KG1 (cell line): Measurements from ENCODE around the gene CFAP119.
A peak's percentile ranks its signal among the peaks of the same experiment; 100 is the strongest.

ENCODE experiments used
- DNase-seq: peaks from one replicate; lab custom pipeline; 2025; lab: John Stamatoyannopoulos, UW

The CFAP119 gene

DNA sequence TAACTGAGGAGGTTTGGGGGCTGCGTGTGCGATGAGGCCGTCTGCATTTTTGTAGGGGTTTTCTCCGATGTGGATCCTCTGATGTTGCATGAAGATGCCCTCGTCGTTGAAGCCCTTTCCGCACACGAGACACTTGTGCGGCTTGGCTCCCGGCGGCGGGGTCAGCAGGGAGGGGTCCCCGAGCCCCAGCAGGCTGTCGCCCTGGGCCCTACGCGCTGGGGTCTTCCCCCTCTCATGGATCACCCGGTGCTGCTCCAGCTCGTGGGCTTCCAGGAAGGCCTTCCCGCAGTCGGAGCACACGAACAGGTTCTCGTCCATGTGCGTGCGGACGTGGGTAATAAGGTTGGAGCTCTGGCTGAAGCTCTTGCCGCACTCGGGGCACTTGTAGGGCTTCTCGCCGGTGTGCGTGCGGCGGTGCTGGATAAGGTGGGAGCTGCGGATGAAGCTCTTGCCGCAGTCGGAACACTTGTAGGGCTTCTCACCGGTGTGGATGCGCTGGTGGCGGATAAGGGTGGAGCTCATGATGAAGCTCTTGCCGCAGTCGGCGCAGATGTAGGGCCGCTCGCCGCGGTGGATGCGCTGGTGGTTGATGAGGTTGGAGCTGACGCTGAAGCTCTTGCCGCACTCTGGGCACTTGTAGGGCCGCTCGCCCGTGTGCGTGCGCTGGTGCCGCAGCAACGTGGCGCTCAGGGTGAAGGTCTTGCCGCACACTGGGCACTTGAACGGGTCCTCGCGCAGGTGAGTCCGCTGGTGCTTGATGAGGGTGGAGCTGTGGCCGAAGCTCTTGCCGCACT, 20.8 kb upstream of the CFAP119 start:
- no peak for DNase-seq

DNA sequence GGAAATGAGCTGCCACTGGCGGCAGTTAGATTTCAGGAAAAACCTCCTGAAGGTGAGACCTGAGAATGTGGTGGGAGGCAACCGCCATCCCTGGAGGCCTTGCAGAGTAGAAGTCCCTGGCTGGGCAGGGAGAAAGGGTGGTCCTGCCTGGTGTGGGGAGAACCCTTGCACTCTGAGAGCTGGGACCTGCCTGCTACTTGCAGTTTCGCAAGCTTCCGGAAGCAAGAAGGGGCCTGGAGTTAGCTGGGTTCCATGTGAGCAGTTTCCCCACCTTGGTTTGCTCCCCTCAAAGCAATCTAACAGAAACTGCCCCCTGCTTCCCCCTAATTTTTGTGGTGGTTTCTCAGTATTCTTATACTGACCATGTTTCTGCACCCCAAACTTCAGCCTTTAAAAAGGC, 18.7 kb upstream of the CFAP119 start:
- DNase-seq: no peak

DNA sequence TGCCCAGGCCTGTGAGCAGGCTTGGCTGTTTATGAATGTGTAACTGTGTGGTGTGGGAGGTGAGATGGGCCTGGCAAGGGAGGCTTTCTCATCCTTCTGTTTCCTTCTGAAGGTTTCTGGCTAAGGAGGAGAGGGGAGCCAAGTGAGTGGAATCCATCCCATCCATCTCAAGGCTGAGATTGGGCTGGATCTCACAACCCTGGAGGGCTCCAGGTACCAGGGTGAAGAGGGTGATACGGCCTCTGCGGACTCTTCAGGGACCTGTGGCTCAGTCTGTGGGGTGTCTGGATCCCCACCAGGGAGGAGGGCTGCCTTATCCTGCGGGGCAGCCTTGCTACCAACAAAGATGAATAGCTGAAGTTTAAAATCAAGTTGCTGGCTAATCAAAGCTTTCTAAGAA, 18.2 kb upstream of the CFAP119 start:
- DNase-seq: no peak

DNA sequence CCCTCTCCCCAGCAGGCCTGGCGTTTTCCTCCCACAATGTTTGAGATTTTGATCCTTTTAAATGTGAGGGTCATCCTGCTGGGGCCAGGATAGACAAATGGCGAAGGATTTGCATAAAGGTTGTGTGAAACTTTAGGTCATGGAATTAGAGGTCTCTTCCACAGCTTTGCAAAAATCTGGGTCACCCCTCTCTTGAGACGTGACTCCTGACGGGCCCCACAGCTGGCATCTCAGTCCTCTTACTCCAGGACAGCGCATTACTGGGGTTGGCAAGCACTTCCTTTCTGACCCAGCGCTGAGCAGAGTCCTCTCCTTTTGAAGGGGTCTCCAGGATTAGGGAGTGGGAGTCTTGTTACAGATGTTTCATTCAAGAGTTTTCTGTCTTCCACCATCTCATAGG, 17.7 kb upstream of the CFAP119 start:
- DNase-seq: no peak

DNA sequence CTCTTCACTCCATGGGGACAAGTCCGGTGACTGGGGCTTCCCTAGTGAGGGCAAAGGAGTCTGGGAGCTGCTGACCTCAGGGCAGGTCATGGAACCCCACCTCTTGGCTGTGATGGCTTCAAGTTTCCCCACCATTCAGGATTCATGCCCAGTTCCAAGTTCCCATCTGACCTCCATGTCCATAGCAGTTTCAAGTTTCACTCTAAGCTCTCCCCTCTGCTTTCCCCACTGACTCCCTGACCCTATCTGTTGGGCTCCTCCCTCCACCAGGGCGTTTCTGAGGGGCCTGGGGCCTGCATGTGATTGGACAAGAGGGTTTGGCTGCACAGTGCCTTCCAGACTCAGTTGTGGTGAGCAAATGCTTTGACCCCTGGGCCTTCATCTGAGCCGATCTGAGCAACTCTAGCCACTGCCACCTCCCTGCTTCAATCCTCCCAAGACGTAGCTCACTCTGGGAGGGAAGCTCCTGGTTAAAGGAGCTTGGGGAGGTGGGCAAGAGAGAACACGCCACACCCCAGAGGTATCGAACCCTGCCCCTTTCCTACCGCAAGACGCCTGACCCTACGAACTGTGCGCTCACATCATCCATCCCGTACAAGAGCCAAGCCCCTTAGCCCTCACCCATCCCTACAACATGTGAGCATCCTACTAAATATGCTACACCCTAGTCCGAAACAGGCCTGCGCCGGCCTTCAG, 16.8 kb upstream of the CFAP119 start:
- DNase-seq: no peak

DNA sequence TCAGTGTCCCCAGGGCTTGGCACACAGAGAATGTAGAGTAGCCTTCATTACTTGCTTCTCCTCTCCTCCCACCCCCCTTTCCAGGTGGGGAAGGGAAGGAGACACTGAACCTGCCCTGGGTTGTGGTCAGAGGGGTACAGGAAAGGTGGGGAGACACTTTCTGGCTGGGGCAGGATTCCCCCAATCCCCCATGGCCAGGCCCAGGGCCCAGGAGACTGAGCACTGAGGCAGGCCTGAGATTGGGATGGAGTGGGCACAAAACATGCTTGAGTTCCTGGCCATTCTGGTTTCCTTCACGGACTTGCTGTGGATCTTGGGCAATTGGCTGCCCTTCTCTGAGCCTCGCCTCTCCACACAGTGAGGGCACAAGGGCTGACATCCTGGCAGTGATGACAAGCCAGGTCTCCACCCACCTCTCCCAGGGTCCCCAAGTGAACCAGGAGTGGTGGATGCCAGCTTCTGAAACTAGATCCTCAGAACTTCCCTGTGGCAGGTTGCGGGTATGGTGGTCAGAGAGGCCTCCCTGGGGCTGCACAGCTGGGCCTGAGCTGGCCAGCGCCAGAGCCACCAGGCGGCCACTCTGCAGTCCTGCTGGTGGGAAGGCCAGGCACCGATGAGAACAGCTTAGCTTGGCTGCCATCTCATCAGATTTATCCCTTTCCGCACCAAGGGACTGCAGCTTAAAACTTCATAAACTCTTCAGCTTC, 15.9 kb upstream of the CFAP119 start:
- no peak for DNase-seq

DNA sequence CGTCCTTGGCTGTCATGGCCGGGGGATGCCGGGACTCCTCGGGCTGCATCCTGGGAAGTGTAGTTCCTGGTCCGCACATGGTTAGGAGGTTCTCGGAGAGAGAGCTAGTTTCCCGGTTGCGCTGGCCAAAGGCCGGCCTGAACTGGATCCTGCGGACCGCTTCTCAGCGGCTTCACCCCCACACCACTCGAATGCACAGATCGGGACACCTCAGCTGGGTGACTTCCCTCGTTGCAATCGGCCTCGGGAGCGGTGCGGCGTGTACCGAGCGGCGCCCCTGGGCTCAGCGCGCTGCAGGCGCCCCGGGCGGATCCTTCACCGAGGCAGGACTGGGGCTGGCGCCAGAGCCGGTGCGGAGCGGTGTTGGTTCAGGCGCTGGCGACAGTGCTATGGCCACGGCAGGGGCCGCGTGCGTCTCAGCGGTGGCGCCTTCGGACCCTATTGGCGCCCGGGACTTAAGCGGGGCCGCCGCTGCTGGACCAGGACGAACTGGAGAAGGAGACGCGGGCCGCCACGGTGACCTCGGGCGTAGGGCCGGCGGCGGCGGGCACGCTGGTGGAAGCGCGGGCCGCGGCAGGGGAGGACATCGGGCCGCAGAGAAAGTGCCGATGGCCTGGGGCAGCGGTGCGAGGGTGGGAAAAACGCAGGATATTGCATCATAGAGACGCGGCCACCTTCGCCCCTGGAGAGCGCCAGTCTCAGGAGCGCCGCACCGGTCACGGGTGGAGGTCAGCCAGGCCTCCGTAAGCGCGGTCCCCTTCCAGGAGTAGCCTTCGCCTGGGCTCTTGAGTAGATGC, 13.7 kb upstream of the CFAP119 start:
- DNase-seq: peak; percentile 49

DNA sequence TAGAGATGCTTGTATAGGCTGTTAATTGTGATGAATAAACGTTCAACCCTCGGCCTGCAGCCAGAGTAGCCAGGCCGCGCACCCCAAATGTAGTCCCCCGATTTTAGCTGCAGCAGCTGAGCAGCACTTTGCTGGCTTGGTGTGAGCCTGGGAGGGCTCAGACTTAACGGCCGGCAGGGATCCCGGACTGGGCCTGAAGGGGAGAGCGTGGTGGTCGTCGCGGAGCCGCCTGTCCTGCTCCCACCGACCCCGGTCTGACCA, 13.2 kb upstream of the CFAP119 start:
- DNase-seq: no peak

DNA sequence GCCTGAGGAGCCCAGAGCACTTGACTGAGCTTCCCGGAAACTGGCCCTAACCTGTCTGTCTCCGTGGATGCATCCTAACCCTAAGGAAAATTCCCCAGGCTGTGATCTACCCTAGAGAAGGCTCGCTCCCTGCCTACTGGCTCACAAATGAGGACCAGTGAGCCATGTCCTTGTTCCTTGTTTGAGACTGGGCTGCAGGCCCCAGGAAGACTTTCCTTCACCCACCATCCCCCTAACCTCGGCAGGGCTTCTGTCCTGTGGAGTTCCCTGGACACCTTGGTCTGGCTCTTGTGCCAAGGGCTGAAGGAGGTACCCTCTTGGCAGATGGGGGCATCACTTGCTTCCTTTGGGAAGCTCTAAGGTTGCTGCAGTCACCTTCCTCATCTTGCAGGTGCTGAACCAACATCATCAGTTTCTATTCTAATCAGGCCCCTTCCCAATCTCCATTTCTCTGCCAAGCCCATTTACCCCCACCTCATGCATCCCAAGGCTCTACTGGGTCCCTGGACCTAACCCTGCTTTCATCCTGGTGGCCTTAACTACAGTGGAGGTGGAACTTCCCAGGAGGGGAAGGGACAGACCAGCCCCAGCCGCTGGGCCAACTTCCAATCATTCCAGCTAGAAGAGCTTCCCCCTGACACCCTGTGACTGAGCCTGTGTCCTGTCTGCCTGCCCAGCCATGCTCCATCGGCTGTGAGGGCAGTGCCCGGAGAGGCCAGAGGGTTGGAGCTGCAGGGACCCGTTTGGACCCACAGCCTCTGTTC, 12.7 kb upstream of the CFAP119 start:
- no peak for DNase-seq

DNA sequence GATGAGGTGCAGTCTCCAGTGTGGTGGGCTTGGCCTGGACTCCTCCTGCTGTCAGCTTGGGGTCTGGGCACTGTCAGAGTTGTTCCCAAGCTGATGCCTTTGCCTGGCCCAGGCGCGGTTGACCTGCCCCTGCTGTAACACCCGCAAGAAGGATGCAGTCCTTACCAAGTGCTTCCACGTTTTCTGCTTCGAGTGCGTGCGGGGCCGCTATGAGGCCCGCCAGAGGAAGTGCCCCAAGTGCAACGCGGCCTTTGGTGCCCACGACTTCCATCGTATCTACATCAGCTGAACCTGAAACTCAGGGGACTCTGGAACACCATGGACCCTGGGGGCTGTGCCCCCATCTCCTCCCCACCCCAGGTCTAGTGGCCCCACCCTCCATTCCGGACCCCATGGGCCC, 12.0 kb upstream of the CFAP119 start:
- DNase-seq: no peak

DNA sequence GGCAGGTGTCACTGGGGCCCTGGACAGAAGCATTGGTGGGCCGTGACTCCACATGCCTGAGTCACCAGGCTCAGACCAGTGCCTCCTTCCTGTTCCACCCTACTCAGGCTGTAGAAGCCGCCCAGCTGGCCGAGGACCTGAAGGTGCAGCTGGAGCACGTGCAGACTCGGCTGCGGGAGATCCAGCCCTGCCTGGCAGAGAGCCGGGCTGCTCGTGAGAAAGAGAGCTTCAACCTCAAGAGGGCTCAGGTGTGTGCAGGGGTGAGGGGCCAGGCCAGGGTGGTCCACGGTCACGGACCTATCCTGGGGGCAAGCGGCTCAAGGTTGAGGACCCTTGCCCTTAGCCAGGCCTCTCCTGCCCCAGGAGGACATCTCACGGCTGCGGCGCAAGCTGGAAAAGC, 9.9 kb upstream of the CFAP119 start:
- DNase-seq: no peak

DNA sequence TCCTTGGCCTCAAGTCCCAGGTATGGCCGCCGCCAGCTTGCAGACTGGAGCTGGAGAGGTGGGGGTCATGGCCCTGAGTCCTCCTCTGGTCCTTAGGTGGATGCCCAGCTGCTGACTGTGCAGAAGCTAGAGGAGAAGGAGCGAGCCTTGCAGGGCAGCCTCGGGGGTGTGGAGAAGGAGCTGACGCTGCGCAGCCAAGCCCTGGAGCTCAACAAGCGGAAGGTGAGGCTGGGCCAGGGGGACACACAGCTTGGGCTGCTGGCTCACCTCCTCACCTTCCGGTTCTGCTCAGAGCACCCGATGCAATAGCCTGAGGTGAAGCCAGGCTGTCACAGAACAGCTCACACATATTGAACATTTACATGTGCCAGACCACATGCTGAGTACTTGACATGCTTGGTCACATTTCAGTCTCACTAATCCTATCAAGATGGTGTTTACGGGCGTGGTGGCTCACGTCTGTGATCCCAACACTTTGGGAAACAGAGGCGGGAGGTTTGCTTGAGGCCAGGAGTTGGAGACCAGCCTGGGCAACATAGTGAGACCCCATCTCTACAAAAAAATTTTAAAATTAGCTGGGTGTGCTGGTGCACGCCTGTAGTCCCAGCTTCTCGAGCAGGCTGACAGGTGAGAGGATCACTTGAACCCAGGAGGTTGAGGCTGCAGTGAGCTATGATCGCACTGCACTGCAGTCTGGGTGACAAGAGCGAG, 7.7 kb upstream of the CFAP119 start:
- DNase-seq: no peak

DNA sequence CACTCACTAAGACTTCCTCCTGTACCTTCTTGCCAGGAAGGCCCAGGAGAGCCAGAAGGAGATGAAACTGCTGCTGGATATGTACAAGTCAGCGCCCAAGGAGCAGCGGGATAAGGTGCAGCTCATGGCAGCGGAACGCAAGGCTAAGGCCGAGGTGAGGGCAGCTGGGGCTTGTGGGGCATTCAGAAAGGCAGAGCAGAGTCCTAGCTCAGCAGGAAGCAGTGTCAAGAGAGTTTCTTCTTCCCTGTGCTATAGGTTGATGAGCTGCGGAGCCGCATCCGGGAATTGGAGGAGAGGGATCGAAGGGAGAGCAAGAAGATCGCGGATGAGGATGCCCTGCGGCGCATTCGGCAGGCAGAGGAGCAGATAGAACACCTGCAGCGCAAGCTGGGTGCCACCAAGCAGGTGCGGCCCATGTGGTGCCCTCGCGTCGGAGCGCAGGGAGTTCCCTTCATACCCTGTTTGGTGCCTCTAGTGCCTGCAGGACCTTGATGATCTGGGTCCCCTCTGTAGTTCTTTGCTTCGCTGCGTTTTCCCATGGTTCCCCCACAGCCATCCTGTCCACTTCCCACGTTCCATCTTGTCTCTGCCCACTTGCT, 6.8 kb upstream of the CFAP119 start:
- no peak for DNase-seq

DNA sequence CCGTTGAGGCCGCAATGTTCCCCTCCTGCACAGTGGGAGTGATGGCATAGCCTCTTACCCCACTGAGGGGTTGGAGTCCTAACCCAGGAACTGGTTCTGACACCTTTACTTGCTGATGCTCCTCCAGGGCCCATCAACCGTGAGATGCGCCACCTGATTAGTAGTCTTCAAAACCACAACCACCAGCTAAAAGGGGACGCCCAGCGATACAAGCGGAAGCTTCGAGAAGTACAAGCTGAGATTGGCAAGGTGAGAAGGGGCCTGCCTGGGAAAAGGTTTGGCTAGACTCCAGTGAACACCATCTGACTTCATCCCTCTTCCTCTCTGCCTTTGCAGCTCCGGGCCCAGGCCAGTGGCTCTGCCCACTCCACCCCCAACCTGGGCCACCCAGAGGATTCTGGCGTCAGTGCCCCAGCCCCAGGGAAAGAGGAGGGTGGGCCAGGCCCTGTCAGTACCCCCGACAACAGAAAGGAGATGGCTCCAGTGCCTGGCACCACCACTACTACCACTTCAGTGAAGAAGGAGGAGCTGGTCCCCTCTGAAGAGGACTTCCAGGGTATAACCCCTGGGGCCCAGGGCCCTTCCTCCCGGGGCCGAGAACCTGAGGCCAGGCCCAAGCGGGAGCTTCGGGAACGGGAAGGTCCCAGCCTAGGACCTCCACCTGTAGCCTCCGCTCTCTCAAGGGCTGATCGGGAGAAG, 6.1 kb upstream of the CFAP119 start:
- no peak for DNase-seq

DNA sequence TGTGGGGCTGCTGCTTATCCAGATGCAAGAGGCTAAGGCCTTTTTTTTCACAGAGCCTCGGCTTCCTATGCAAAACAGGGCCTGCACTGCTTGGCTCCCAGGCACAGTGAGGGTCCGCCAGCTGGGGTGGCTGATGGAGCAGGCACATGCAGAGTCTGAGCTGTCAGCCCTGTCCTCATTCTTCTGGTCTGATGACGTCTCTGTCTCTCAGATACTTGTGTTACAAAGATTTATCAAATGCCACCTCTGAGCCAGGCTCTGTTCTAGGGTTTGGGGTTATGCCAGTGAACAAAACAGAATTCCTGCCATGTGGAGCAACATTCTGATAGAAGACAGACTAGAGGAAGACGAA, 5.0 kb upstream of the CFAP119 start:
- DNase-seq: no peak

DNA sequence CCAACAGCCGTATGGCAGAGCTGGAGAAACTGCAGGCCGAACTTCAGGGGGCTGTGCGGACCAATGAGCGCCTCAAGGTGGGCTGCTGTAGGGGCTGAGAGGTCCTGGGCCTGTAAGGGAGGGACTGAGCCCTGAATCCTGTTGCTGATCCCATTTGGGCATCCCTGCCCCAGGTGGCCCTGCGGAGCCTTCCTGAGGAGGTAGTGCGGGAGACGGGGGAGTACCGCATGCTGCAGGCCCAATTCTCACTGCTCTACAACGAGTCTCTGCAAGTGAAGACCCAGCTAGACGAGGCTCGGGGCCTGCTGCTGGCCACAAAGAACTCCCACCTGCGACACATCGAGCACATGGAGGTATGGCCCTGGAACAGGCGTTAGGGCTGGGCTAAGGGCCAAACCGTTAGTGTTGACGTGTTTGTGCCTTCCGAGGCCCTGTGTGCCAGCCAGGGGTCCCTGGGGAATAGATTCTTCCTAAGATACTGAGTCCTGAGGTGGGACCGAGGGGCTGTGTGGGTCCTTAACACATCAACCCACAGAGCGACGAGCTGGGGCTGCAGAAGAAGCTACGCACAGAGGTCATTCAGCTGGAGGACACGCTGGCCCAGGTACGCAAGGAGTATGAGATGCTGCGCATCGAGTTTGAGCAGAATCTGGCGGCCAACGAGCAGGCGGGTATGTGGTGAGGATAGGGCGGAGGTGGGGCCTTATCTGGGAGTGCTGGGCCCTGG, 4.5 kb upstream of the CFAP119 start:
- DNase-seq: no peak

DNA sequence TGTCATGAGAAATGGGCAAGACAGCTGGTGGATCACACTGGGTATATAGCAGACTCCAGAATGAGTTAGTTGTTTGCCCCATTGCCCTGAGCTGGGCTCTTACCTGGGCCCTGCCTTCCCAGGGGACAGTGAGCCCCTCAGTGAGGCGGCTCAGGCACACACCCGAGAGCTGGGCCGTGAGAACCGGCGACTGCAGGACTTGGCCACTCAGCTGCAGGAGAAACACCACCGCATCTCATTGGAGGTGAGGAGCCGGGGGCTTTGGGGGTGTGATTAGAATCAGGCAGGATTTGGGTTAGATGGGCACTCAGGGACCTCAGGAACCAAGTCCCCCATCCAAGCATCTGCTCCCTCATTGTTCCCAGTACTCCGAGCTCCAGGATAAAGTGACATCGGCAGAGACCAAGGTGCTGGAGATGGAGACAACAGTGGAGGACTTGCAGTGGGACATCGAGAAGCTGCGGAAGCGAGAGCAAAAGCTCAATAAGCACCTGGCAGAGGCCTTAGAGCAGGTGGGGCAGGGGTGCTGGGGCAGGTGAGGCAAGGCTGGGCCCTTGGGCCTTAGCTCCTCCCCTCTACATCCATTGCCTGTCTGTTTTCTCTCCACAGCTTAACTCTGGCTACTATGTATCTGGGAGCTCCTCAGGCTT, 3.1 kb upstream of the CFAP119 start:
- DNase-seq: no peak

DNA sequence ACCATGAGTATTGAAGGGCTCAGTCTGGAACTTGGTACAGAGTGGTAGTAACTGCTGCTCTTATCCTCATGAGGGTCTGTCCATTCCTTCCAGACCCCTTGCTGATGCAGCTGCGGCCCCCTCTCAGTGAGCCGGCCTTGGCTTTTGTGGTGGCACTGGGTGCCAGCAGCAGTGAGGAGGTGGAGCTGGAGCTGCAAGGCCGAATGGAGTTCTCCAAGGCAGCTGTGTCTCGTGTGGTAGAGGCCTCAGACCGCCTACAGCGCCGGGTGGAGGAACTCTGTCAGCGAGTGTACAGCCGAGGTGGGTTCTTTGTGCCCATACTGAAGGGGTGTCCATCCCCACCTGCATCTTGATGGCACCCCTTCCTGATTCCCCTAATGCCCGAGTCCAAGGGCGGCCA, 2.2 kb upstream of the CFAP119 start:
- DNase-seq: no peak
